Karpas-422 (cell line): ENCODE measurements around the gene IQSEC1. TPM values are rescaled to one million over a fixed set of nuclear protein-coding genes. Genes with fewer than 3 reads are reported as not detected.

ENCODE experiments used
- DNase-seq: peaks from one replicate; pipeline ENCODE4 v3.0.0-alpha.2; 2015
- H2AFZ ChIP-seq: fragments of 200-600 bp; sonication (generic); 2 replicates; pipeline ENCODE4 v1.6.1; 2014; ENCODE audit warnings: antibody characterized with exemption, low read length, mixed read lengths
- H3K27ac ChIP-seq: fragments of 200-600 bp; sonication (generic); 2 replicates; pipeline ENCODE4 v1.5.1; 2014; ENCODE audit warnings: mild to moderate bottlenecking, low read length, moderate library complexity
- H3K27me3 ChIP-seq: fragments of 200-600 bp; sonication (generic); 2 replicates; pipeline ENCODE4 v1.6.1; 2014; ENCODE audit warnings: low read length, mixed read lengths
- H3K36me3 ChIP-seq: fragments of 200-600 bp; sonication (generic); 2 replicates; pipeline ENCODE4 v1.6.1; 2014; ENCODE audit warnings: low read length, mixed read lengths; ENCODE audit not compliant: insufficient read depth
- H3K4me1 ChIP-seq: fragments of 200-600 bp; sonication (generic); 2 replicates; pipeline ENCODE4 v1.6.1; 2014; ENCODE audit warnings: mild to moderate bottlenecking, low read length, mixed read lengths
- H3K4me2 ChIP-seq: fragments of 200-600 bp; sonication (generic); 2 replicates; pipeline ENCODE4 v1.6.1; 2014; ENCODE audit warnings: low read length, low read depth, mild to moderate bottlenecking; ENCODE audit not compliant: poor library complexity, severe bottlenecking
- H3K4me3 ChIP-seq: fragments of 200-600 bp; sonication (generic); 2 replicates; pipeline ENCODE4 v1.5.1; 2014; ENCODE audit warnings: mild to moderate bottlenecking, antibody characterized with exemption, low read length, mixed read lengths
- H3K79me2 ChIP-seq: fragments of 200-600 bp; sonication (generic); 2 replicates; pipeline ENCODE4 v1.6.1; 2014; ENCODE audit warnings: mild to moderate bottlenecking, low read length, mixed read lengths
- H3K9ac ChIP-seq: fragments of 200-600 bp; sonication (generic); 2 replicates; pipeline ENCODE4 v1.6.0; 2014; ENCODE audit warnings: low read length
- H3K9me2 ChIP-seq: fragments of 200-600 bp; sonication (generic), shearing (Covaris generic); replicated peaks from 2 replicates; pipeline ENCODE4 v1.6.0; 2014; ENCODE audit warnings: mild to moderate bottlenecking, low read length, moderate library complexity; ENCODE audit not compliant: insufficient read depth
- H3K9me3 ChIP-seq: fragments of 300-700, 200-600 bp; sonication (generic); 2 replicates; pipeline ENCODE4 v1.6.1; 2014; ENCODE audit warnings: low read length, mixed read lengths
- H4K20me1 ChIP-seq: fragments of 200-600 bp; sonication (generic); 2 replicates; pipeline ENCODE4 v1.6.1; 2014; ENCODE audit warnings: mild to moderate bottlenecking, antibody characterized with exemption, low read length, low read depth; ENCODE audit not compliant: insufficient read depth
- total RNA-seq: library from RNA; depleted of rRNA; stranded (reverse); fragments of >200 nt; shearing (Covaris generic); gene quantifications from 2 replicates; pipeline ENCODE4 v1.2.3, GENCODE V29; 2014; ENCODE audit warnings: low replicate concordance

IQSEC1 gene
- total RNA-seq, 1 experiment from 2014 or later = 4.7 TPM

- Histone ChIP-seq H3K79me2 (no peaks in the 10 kb centered on the region), H4K20me1 (peaks cover 50% of the 10 kb centered on the region; the same call in 1 of the 2 replicates), H3K27me3 (no peaks in the 10 kb centered on the region), H3K9me3 (no peaks in the 10 kb centered on the region), H3K4me3 (no peak overlapping the region), H3K9me2 (no peaks in the 10 kb centered on the region), H3K36me3 (no peaks in the 10 kb centered on the region), H3K27ac (no peak overlapping the region), H3K9ac (no peak overlapping the region), H3K4me2 (no peak overlapping the region), H2AFZ (no peak overlapping the region), H3K4me1 (no peaks in the 10 kb centered on the region)
- no peak for DNase-seq
Measured at GRCh38 chr3:12952343-12953200, 120.7 kb downstream of the IQSEC1 start.

GRCh38 chr3:12948891-12949711 is 124.1 kb downstream of the IQSEC1 start:
- no peak overlapping the region for H3K27ac ChIP-seq
- peaks cover 39% of the 10 kb centered on the region; the same call in 1 of the 2 replicates for H4K20me1 ChIP-seq
- H3K4me1 ChIP-seq = no peaks in the 10 kb centered on the region
- DNase-seq = no peak
- H3K36me3 ChIP-seq = no peaks in the 10 kb centered on the region
- no peaks in the 10 kb centered on the region for H3K79me2 ChIP-seq
- no peak overlapping the region for H3K4me3 ChIP-seq
- H3K9me3 ChIP-seq = no peaks in the 10 kb centered on the region
- H3K9ac ChIP-seq = no peak overlapping the region
- H3K9me2 ChIP-seq = no peaks in the 10 kb centered on the region
- no peak overlapping the region for H3K4me2 ChIP-seq
- H2AFZ ChIP-seq = no peak overlapping the region
- H3K27me3 ChIP-seq = no peaks in the 10 kb centered on the region

GRCh38 chr3:12948371-12948770 is 124.9 kb downstream of the IQSEC1 start:
- Histone ChIP-seq H4K20me1 (peaks cover 34% of the 10 kb centered on the region; the same call in 1 of the 2 replicates), H3K4me1 (no peaks in the 10 kb centered on the region), H3K27me3 (no peaks in the 10 kb centered on the region), H3K79me2 (no peaks in the 10 kb centered on the region), H3K4me3 (no peak overlapping the region), H3K9ac (no peak overlapping the region), H3K27ac (no peak overlapping the region), H3K9me2 (no peaks in the 10 kb centered on the region), H3K4me2 (no peak overlapping the region), H3K9me3 (no peaks in the 10 kb centered on the region), H2AFZ (no peak overlapping the region), H3K36me3 (no peaks in the 10 kb centered on the region)
- no peak for DNase-seq

- Histone ChIP-seq H3K27ac (no peak overlapping the region), H3K4me1 (no peaks in the 10 kb centered on the region), H3K9ac (no peak overlapping the region)
Measured at GRCh38 chr3:12947504-12948369, 125.5 kb downstream of the IQSEC1 start.

GRCh38 chr3:12946649-12947316 is 126.4 kb downstream of the IQSEC1 start:
- Histone ChIP-seq H3K79me2 (no peaks in the 10 kb centered on the region), H2AFZ (no peak overlapping the region), H3K4me2 (no peak overlapping the region), H3K9me2 (no peaks in the 10 kb centered on the region), H3K9ac (no peak overlapping the region), H3K36me3 (no peaks in the 10 kb centered on the region), H4K20me1 (peaks cover 32% of the 10 kb centered on the region; the same call in 1 of the 2 replicates), H3K4me1 (no peaks in the 10 kb centered on the region), H3K9me3 (no peaks in the 10 kb centered on the region), H3K27ac (no peak overlapping the region), H3K4me3 (no peak overlapping the region), H3K27me3 (no peaks in the 10 kb centered on the region)
- no peak for DNase-seq

More at GRCh38 chr3:12947504-12948369, 125.5 kb downstream of the IQSEC1 start:
- H3K4me3 ChIP-seq = no peak overlapping the region
- no peak overlapping the region for H2AFZ ChIP-seq
- peaks cover 32% of the 10 kb centered on the region; the same call in 1 of the 2 replicates for H4K20me1 ChIP-seq
- H3K27me3 ChIP-seq = no peaks in the 10 kb centered on the region
- H3K79me2 ChIP-seq = no peaks in the 10 kb centered on the region
- H3K36me3 ChIP-seq = no peaks in the 10 kb centered on the region
- H3K4me2 ChIP-seq = no peak overlapping the region
- H3K9me3 ChIP-seq = no peaks in the 10 kb centered on the region
- no peak for DNase-seq
- no peaks in the 10 kb centered on the region for H3K9me2 ChIP-seq

GRCh38 chr3:12946251-12946648 is 127.0 kb downstream of the IQSEC1 start:
- H4K20me1 ChIP-seq = peaks cover 35% of the 10 kb centered on the region; the same call in 1 of the 2 replicates
- H3K9me3 ChIP-seq = no peaks in the 10 kb centered on the region
- DNase-seq = no peak
- H3K79me2 ChIP-seq = no peaks in the 10 kb centered on the region
- H3K4me1 ChIP-seq = no peaks in the 10 kb centered on the region
- no peaks in the 10 kb centered on the region for H3K9me2 ChIP-seq
- no peak overlapping the region for H3K4me2 ChIP-seq
- no peaks in the 10 kb centered on the region for H3K36me3 ChIP-seq
- H2AFZ ChIP-seq = no peak overlapping the region
- H3K27me3 ChIP-seq = no peaks in the 10 kb centered on the region
- H3K27ac ChIP-seq = no peak overlapping the region
- H3K4me3 ChIP-seq = no peak overlapping the region
- no peak overlapping the region for H3K9ac ChIP-seq

- Histone ChIP-seq H3K4me1 (no peaks in the 10 kb centered on the region), H3K4me3 (no peak overlapping the region), H3K4me2 (no peak overlapping the region), H2AFZ (no peak overlapping the region), H3K9ac (no peak overlapping the region), H3K27me3 (no peaks in the 10 kb centered on the region), H3K36me3 (no peaks in the 10 kb centered on the region), H3K9me3 (no peaks in the 10 kb centered on the region), H4K20me1 (peaks cover 33% of the 10 kb centered on the region; the same call in 1 of the 2 replicates), H3K9me2 (no peaks in the 10 kb centered on the region), H3K27ac (no peak overlapping the region), H3K79me2 (no peaks in the 10 kb centered on the region)
- DNase-seq = no peak
Measured at GRCh38 chr3:12944849-12945248, 128.4 kb downstream of the IQSEC1 start.
